ACC112 (cell line): ENCODE measurements around the gene YARS1.

Source experiments
- H2AFZ ChIP-seq: fragments of 200-600 bp; sonication (generic); one replicate; pipeline ENCODE4 v1.6.0; 2017; ENCODE audit warnings: antibody characterized with exemption, low read length; ENCODE audit not compliant: unreplicated experiment
- H3K27ac ChIP-seq: fragments of 200-600 bp; sonication (generic); 2 replicates; pipeline ENCODE4 v1.5.1; 2014; ENCODE audit warnings: low read depth, mild to moderate bottlenecking, antibody characterized with exemption, low read length, moderate library complexity
- H3K27me3 ChIP-seq: fragments of 200-600 bp; sonication (generic); 2 replicates; pipeline ENCODE4 v1.6.1; 2014; ENCODE audit warnings: mild to moderate bottlenecking, antibody characterized with exemption, low read length, moderate library complexity, mixed read lengths; ENCODE audit not compliant: insufficient read depth
- H3K36me3 ChIP-seq: fragments of 200-600 bp; sonication (generic); 2 replicates; pipeline ENCODE4 v1.6.1; 2016; ENCODE audit warnings: mild to moderate bottlenecking, antibody characterized with exemption, low read length, moderate library complexity, mixed read lengths; ENCODE audit not compliant: insufficient read depth
- H3K4me1 ChIP-seq: fragments of 200-600 bp; sonication (generic); one replicate; pipeline ENCODE4 v1.6.1; 2016; ENCODE audit warnings: low read length, mixed read lengths; ENCODE audit not compliant: insufficient read depth, unreplicated experiment, control insufficient read depth
- H3K4me3 ChIP-seq: fragments of 200-600 bp; sonication (generic); 2 replicates; pipeline ENCODE4 v1.5.1; 2014; ENCODE audit warnings: mild to moderate bottlenecking, low read depth, low read length
- H3K79me2 ChIP-seq: fragments of 200-600 bp; sonication (generic); one replicate; pipeline ENCODE4 v1.6.0; 2016; ENCODE audit warnings: low read length; ENCODE audit not compliant: control insufficient read depth, unreplicated experiment, insufficient read depth

YARS1 gene

DNA sequence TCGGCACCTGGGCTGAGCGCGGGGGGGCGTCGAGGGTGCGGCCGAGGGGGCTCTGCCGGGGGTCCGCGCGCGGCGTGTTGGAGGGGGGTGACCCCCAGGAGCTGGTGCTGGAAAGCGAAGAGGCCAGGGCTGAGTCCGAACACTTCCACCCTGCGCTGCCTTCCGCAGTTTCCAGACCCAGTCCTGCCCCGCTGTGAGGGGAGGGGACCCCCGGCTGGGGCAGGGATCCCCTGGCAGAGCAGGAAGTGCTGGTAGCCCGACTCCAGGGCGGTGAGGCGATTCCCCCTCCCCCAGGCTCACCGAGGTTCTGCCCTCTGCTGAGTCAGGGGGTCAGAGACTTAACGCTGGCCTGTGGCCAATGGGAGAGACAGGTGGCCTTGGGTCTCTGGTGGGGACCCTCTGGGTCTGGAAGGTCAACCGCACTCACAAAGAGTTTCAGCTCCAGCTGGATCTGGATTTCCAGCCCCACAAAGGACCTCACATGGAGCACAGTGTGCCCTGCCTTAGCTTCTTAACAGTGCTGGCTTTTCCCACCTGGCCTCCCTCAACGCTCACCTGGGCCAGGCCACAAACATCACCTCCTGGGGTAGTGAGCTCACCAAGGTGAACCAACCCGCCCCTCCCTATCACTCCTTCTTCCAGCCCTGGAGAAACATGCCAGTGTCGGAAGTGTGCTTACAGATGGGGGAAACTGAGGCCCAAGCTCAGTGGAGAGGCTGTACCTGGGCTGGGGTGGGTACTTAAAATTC lies 74.8 kb downstream of the YARS1 start:
- Histone ChIP-seq H3K36me3 (no peaks in the 10 kb centered on the region), H2AFZ (peak overlapping the region; percentile 99), H3K27ac (no peak overlapping the region), H3K4me1 (peaks cover 24% of the 10 kb centered on the region), H3K4me3 (peak overlapping the region; percentile 94), H3K79me2 (no peaks in the 10 kb centered on the region), H3K27me3 (no peaks in the 10 kb centered on the region)

GRCh38 chr1:32741413-32742198 lies 75.6 kb downstream of the YARS1 start:
- H2AFZ ChIP-seq = peak overlapping the region; percentile 99
- no peak overlapping the region for H3K27ac ChIP-seq
- no peaks in the 10 kb centered on the region for H3K79me2 ChIP-seq
- no peaks in the 10 kb centered on the region for H3K27me3 ChIP-seq
- H3K4me1 ChIP-seq = peaks cover 24% of the 10 kb centered on the region
- H3K36me3 ChIP-seq = no peaks in the 10 kb centered on the region
- peak overlapping the region; percentile 94 for H3K4me3 ChIP-seq

- Histone ChIP-seq H3K4me1 (peaks cover 24% of the 10 kb centered on the region), H3K4me3 (peak overlapping the region; percentile 94), H3K36me3 (no peaks in the 10 kb centered on the region), H3K27ac (no peak overlapping the region), H3K27me3 (no peaks in the 10 kb centered on the region), H2AFZ (peak overlapping the region; percentile 99), H3K79me2 (no peaks in the 10 kb centered on the region)
These were observed 76.1 kb downstream of the YARS1 start for GRCh38 chr1:32741059-32741412.

GRCh38 chr1:32736812-32737791 lies 80.1 kb downstream of the YARS1 start:
- H3K4me3 ChIP-seq = no peak overlapping the region
- H3K27me3 ChIP-seq = no peaks in the 10 kb centered on the region
- H3K27ac ChIP-seq = no peak overlapping the region
- H2AFZ ChIP-seq = no peak overlapping the region
- H3K36me3 ChIP-seq = no peaks in the 10 kb centered on the region
- no peaks in the 10 kb centered on the region for H3K79me2 ChIP-seq
- H3K4me1 ChIP-seq = peaks cover 8% of the 10 kb centered on the region

DNA sequence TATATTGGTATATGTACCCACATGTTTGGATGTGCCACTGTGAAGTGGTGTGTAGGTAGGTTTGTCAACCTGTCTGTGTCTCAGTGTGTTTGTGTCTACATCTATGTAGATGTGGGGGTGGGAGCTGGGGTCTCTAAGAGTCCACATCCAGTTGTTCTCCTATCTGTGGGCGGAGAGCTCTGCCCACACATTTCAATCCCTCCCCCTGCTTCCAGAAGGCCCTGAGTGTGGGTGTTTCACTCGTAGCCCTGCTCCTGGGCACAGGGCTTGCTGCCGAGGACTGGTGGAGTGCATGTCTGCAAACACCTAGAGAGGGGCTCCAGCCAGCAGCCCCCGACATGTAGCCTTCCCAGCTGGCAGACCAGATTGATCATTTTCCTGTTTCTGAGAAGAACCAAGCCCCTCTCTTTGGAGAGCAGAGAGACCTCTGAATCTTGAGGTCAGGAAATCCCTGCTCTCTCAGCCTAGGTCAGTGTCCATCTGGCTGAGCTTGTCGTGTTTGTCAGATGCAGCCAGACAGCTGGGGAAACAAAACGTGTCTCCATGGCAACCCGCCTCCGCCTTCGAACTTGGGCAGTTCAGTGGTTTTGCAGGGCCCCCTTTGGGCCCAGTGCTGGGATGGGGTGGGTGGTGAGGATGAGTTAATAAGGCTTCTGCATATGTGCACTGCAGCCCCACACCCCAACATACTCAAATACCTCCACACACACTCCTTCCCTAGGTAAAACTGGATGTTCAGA lies 83.4 kb downstream of the YARS1 start:
- Histone ChIP-seq H2AFZ (no peak overlapping the region), H3K27ac (no peak overlapping the region), H3K4me1 (peaks cover 14% of the 10 kb centered on the region), H3K4me3 (no peak overlapping the region), H3K27me3 (no peaks in the 10 kb centered on the region), H3K79me2 (no peaks in the 10 kb centered on the region), H3K36me3 (no peaks in the 10 kb centered on the region)

GRCh38 chr1:32729254-32730046 lies 87.7 kb downstream of the YARS1 start:
- no peaks in the 10 kb centered on the region for H3K79me2 ChIP-seq
- no peak overlapping the region for H3K27ac ChIP-seq
- no peak overlapping the region for H2AFZ ChIP-seq

GRCh38 chr1:32728413-32729077 lies 88.6 kb downstream of the YARS1 start:
- Histone ChIP-seq H3K4me1 (peaks cover 28% of the 10 kb centered on the region), H3K27ac (no peak overlapping the region), H3K4me3 (no peak overlapping the region), H3K27me3 (no peaks in the 10 kb centered on the region), H2AFZ (no peak overlapping the region), H3K79me2 (no peaks in the 10 kb centered on the region), H3K36me3 (no peaks in the 10 kb centered on the region)

More at GRCh38 chr1:32729254-32730046, 87.7 kb downstream of the YARS1 start:
- Histone ChIP-seq H3K36me3 (no peaks in the 10 kb centered on the region), H3K4me1 (peaks cover 27% of the 10 kb centered on the region), H3K27me3 (no peaks in the 10 kb centered on the region), H3K4me3 (no peak overlapping the region)

GRCh38 chr1:32727876-32728275 lies 89.3 kb downstream of the YARS1 start:
- no peak overlapping the region for H3K27ac ChIP-seq
- H3K4me1 ChIP-seq = peaks cover 28% of the 10 kb centered on the region
- no peak overlapping the region for H3K4me3 ChIP-seq
- no peaks in the 10 kb centered on the region for H3K36me3 ChIP-seq
- H3K79me2 ChIP-seq = no peaks in the 10 kb centered on the region
- no peaks in the 10 kb centered on the region for H3K27me3 ChIP-seq
- H2AFZ ChIP-seq = no peak overlapping the region

DNA sequence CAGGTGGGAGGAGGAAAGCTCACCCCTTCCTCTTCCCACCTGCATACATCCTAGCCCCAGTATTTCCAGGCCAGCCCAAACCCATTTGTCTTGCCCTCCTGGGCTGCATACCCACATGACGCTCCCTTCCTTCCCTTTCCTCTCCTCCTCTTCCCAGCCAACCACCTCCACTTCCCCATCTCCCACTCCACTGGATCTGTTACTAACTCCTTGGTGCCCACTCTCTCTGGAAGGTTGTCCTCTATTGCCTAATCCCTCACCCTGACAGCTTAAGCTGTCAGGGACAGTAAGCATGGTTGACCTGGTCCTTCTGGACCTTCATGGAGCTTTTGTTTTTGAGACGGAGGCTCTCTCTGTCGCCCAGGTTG lies 91.6 kb downstream of the YARS1 start:
- H3K79me2 ChIP-seq = no peaks in the 10 kb centered on the region
- peak overlapping the region; percentile 39; the same call in 1 of the 2 replicates for H3K27ac ChIP-seq
- H3K27me3 ChIP-seq = no peaks in the 10 kb centered on the region
- no peaks in the 10 kb centered on the region for H3K36me3 ChIP-seq
- no peak overlapping the region for H3K4me3 ChIP-seq
- H3K4me1 ChIP-seq = peaks cover 28% of the 10 kb centered on the region
- peak overlapping the region; percentile 33 for H2AFZ ChIP-seq
